Spleen (tissue), 11 donors: ENCODE data around the gene AGT. TPM values are rescaled to one million over a fixed set of nuclear protein-coding genes. Genes with fewer than 3 reads are reported as not detected.
A peak's percentile ranks its signal among the peaks of the same experiment; 100 is the strongest.

Experiments
- DNase-seq: peaks from one replicate; pipeline ENCODE4 v3.0.0-alpha.2; 2020
- H3K27ac ChIP-seq, 8 donors: fragments of 200-600 bp; sonication (generic) in 7 of 8; 1 replicate in 4 of 8; 2 replicates in 4 of 8; pipeline versions ENCODE4 v1.5.0 to v1.8.0; 2016 to 2021; ENCODE audit warnings: inconsistent platforms in 4 of 8, mild to moderate bottlenecking in 4 of 8, moderate library complexity in 1 of 8
- H3K27me3 ChIP-seq, 7 donors: fragments of 200-600 bp; sonication (generic) in 6 of 7; replicated peaks in 1 of 7; 1 replicate in 4 of 7; 2 replicates in 3 of 7; pipeline versions ENCODE4 v1.5.0 to v1.8.0; 2016 to 2021; ENCODE audit warnings: inconsistent platforms in 3 of 7, mild to moderate bottlenecking in 1 of 7
- H3K36me3 ChIP-seq, 6 donors: fragments of 200-600 bp; sonication (generic) in 5 of 6; 1 replicate in 4 of 6; 2 replicates in 2 of 6; pipeline versions ENCODE4 v1.5.0 to v1.8.0; 2016 to 2021; ENCODE audit warnings: inconsistent platforms in 2 of 6
- H3K4me1 ChIP-seq, 6 donors: fragments of 200-600 bp; sonication (generic) in 5 of 6; 1 replicate in 3 of 6; 2 replicates in 3 of 6; pipeline versions ENCODE4 v1.5.0 to v1.8.0; 2016 to 2021; ENCODE audit warnings: inconsistent platforms in 3 of 6
- H3K4me3 ChIP-seq, 8 donors: fragments of 200-600 bp; sonication (generic) in 7 of 8; 1 replicate in 4 of 8; 2 replicates in 4 of 8; pipeline versions ENCODE4 v1.5.0 to v1.8.0; 2016 to 2021; ENCODE audit warnings: inconsistent platforms in 4 of 8, mild to moderate bottlenecking in 4 of 8, moderate library complexity in 2 of 8
- H3K9me3 ChIP-seq, 8 donors: fragments of 200-600 bp; sonication (generic) in 7 of 8; 1 replicate in 4 of 8; 2 replicates in 4 of 8; pipeline versions ENCODE4 v1.5.0 to v1.8.0; 2016 to 2021; ENCODE audit warnings: inconsistent platforms in 4 of 8
- CTCF ChIP-seq, 11 experiments: fragments of 200-600 bp in 7 of 11; fragments of 450-650 bp in 4 of 11; sonication (generic) in 4 of 11; IDR thresholded peaks in 8 of 11; conservative IDR thresholded peaks in 3 of 11; 1 replicate in 7 of 11; 2 replicates in 4 of 11; pipeline versions ENCODE4 v1.4.0 to v1.8.0; 2016 to 2021; ENCODE audit warnings: antibody characterized with exemption in 11 of 11, inconsistent platforms in 4 of 11, mild to moderate bottlenecking in 1 of 11
- POLR2A ChIP-seq, 3 donors: fragments of 450-650 bp; IDR thresholded peaks; one replicate each; pipeline ENCODE4 v1.5.1; 2017; ENCODE audit warnings: antibody characterized with exemption in 3 of 3, mild to moderate bottlenecking in 1 of 3
- POLR2AphosphoS5 ChIP-seq, 3 donors: sonication (generic); formaldehyde crosslinking; IDR thresholded peaks; one replicate each; pipeline ENCODE4 v1.5.1; 2017; ENCODE audit warnings: antibody characterized with exemption in 3 of 3
- WGBS, 5 donors: extraction: QIAGEN DNeasy Blood & Tissue Kit in 3 of 5; methylation state at CpG; one replicate each; pipeline versions ENCODE4 v1.1.5 to v1.1.7; 2013 to 2018; 5-methylcytosine and 5-hydroxymethylcytosine counted together
- intact Hi-C: fragments of 100-400 bp; cut with DNase I; formaldehyde crosslinking; loops from one replicate; pipeline ENCODE4 v1.15.0; 2023; ENCODE audit warnings: low total_unique reads
- polyA plus RNA-seq, 3 donors: library from polyadenylated mRNA; stranded (reverse); fragments of 200-250 nt; gene quantifications; one replicate each; pipeline ENCODE4 v1.2.1, GENCODE V29; 2013
- total RNA-seq, 7 donors: library from RNA; depleted of rRNA in 3 of 7; stranded (reverse); fragments of >200 nt in 3 of 7; fragmentation: NEBNext Ultra II Directional in 4 of 7; extraction: Animal tissue kit (Norgen Biotek cat#: 25700) in 4 of 7; gene quantifications; one replicate each; pipeline versions ENCODE4 v1.1.0 to v1.2.1, GENCODE V29; 2016 to 2021
- donor health status: healthy with polysubstance abuse.
- donor health status: DM: no; HTN: no; CAD: no; lungs with moderate emphysema.
- donor health status: DM: no; HTN: no; CAD: no.
- donor health status: Bipolar disorder and iron deficiency.
- donor health status: healthy.
- donor health status: DM: no; HTN: no; CAD: no.
- donor health status: DM: yes; HTN: yes; CAD: no.

Gene AGT
- total and polyA plus RNA-seq, 10 donors = 0.06 to 0.26 (median 0.16) TPM; not detected in 2

- Histone ChIP-seq H3K27ac (peak overlapping the region in 2 of 8 donors; percentile 3 to 4), H3K4me1 (peaks cover 0 to 21% (median 0%) of the 10 kb centered on the region in 6 donors), H3K27me3 (no peaks in the 10 kb centered on the region), H3K9me3 (no peaks in the 10 kb centered on the region), H3K36me3 (peaks cover under 1 to 100% (median 93%) of the 10 kb centered on the region in 6 donors), H3K4me3 (no peak overlapping the region)
- TF ChIP-seq POLR2A (IDR thresholded peaks at IDR 0.05) = no peak
- TF ChIP-seq POLR2AphosphoS5 (IDR thresholded peaks at IDR 0.05) = no peak
- no peak for TF ChIP-seq CTCF (IDR thresholded peaks at IDR 0.05 in 8 of 11, conservative IDR thresholded peaks at IDR 0.05 in 3 of 11)
- WGBS, 5 donors = 89 to 100% (median 93%) methylated on average over 2 of the region's 2 CpGs
- peak; percentile 65 for DNase-seq
- intact Hi-C loops = no loop called here
Measured at GRCh38 chr1:230684146-230684545, 29.8 kb downstream of the AGT start.

GRCh38 chr1:230682882-230683610 lies 30.9 kb downstream of the AGT start:
- TF ChIP-seq POLR2AphosphoS5 (IDR thresholded peaks at IDR 0.05) (no peak), CTCF (IDR thresholded peaks at IDR 0.05 in 8 of 11, conservative IDR thresholded peaks at IDR 0.05 in 3 of 11) (no peak), POLR2A (IDR thresholded peaks at IDR 0.05) (no peak)
- Histone ChIP-seq H3K36me3 (peaks cover 2 to 100% (median 93%) of the 10 kb centered on the region in 6 donors), H3K4me3 (no peak overlapping the region), H3K27ac (peak overlapping the region in 1 of 8 donors; percentile 25), H3K4me1 (peaks cover 0 to 21% (median 0%) of the 10 kb centered on the region in 6 donors), H3K27me3 (no peaks in the 10 kb centered on the region), H3K9me3 (no peaks in the 10 kb centered on the region)
- WGBS, 5 donors = 72 to 90% (median 83%) methylated on average over 9 of the region's 9 CpGs
- intact Hi-C loops = no loop called here
- DNase-seq = no peak

- Histone ChIP-seq H3K27ac (peak overlapping the region in 1 of 8 donors; percentile 25), H3K4me1 (peaks cover 0 to 21% (median 0%) of the 10 kb centered on the region in 6 donors), H3K4me3 (no peak overlapping the region), H3K27me3 (no peaks in the 10 kb centered on the region), H3K9me3 (no peaks in the 10 kb centered on the region), H3K36me3 (peaks cover 2 to 100% (median 92%) of the 10 kb centered on the region in 6 donors)
- DNase-seq = no peak
- WGBS, 5 donors = 52 to 74% (median 65%) methylated on average over 3 of the region's 3 CpGs
- intact Hi-C loops = no loop called here
- TF ChIP-seq CTCF (IDR thresholded peaks at IDR 0.05 in 8 of 11, conservative IDR thresholded peaks at IDR 0.05 in 3 of 11) (no peak), POLR2AphosphoS5 (IDR thresholded peaks at IDR 0.05) (no peak), POLR2A (IDR thresholded peaks at IDR 0.05) (no peak)
Measured at GRCh38 chr1:230682274-230682673, 31.6 kb downstream of the AGT start.

- no peaks in the 10 kb centered on the region for H3K27me3 ChIP-seq
- H3K36me3 ChIP-seq = peaks cover 2 to 100% (median 92%) of the 10 kb centered on the region in 6 donors
- H3K9me3 ChIP-seq = no peaks in the 10 kb centered on the region
- H3K4me3 ChIP-seq = no peak overlapping the region
- peak overlapping the region in 1 of 8 donors; percentile 25 for H3K27ac ChIP-seq
- TF ChIP-seq CTCF (IDR thresholded peaks at IDR 0.05 in 8 of 11, conservative IDR thresholded peaks at IDR 0.05 in 3 of 11) = no peak
- no peak for TF ChIP-seq POLR2A (IDR thresholded peaks at IDR 0.05)
- no peak for TF ChIP-seq POLR2AphosphoS5 (IDR thresholded peaks at IDR 0.05)
- WGBS, 5 donors = 29 to 45% (median 32%) methylated on average over 2 of the region's 2 CpGs
- intact Hi-C loops = no loop called here
- DNase-seq = no peak
- peaks cover 0 to 21% (median 0%) of the 10 kb centered on the region in 6 donors for H3K4me1 ChIP-seq
Measured at GRCh38 chr1:230681599-230681998, 32.3 kb downstream of the AGT start.
